ENCODE measurements around the gene MAN1C1.

Gene MAN1C1

GRCh38 chr1:25716320-25716719, 99.7 kb downstream of the MAN1C1 start:
- H3K27ac Mint-ChIP-seq, result no peak overlapping the region
- H3K27me3 Mint-ChIP-seq, result no peaks in the 10 kb centered on the region
- DNase-seq (no peak), ATAC-seq (replicated peaks) (no peak)
- H3K4me1 Mint-ChIP-seq (ENCODE audit: low read depth in 2 of 2), result peaks cover 7 to 14% of the 10 kb centered on the region in 2 donors
- H3K4me3 Mint-ChIP-seq, result no peak overlapping the region
- no peaks in the 10 kb centered on the region for H3K9me3 Mint-ChIP-seq
- peaks cover 3% of the 10 kb centered on the region for H3K36me3 Mint-ChIP-seq (ENCODE audit: insufficient read depth)

- peaks cover 0 to 12% of the 10 kb centered on the region in 2 donors for H3K27me3 Mint-ChIP-seq
- H3K4me1 Mint-ChIP-seq (ENCODE audit: low read depth in 2 of 2), result peaks cover 0 to 3% of the 10 kb centered on the region in 2 donors
- no peak overlapping the region for H3K27ac Mint-ChIP-seq
- H3K36me3 Mint-ChIP-seq (ENCODE audit: insufficient read depth), result no peaks in the 10 kb centered on the region
- H3K4me3 Mint-ChIP-seq, result no peak overlapping the region
- no peak for ATAC-seq (replicated peaks)
- no peaks in the 10 kb centered on the region for H3K9me3 Mint-ChIP-seq
- DNase-seq, result no peak
Measured at GRCh38 chr1:25718732-25719131, 102.1 kb downstream of the MAN1C1 start.

GRCh38 chr1:25720624-25721023, 104.0 kb downstream of the MAN1C1 start:
- DNase-seq (no peak), ATAC-seq (replicated peaks) (no peak)
- H3K36me3 Mint-ChIP-seq (ENCODE audit: insufficient read depth), result no peaks in the 10 kb centered on the region
- peaks cover 0 to 22% of the 10 kb centered on the region in 2 donors for H3K27me3 Mint-ChIP-seq
- H3K27ac Mint-ChIP-seq, result peak overlapping the region in 1 of 2 donors; percentile 52
- H3K9me3 Mint-ChIP-seq, result no peaks in the 10 kb centered on the region
- H3K4me1 Mint-ChIP-seq (ENCODE audit: low read depth in 2 of 2), result peaks cover 0 to 4% of the 10 kb centered on the region in 2 donors
- H3K4me3 Mint-ChIP-seq, result no peak overlapping the region

GRCh38 chr1:25723250-25723880, 106.8 kb downstream of the MAN1C1 start:
- no peak for ATAC-seq (replicated peaks)
- H3K27ac Mint-ChIP-seq, result no peak overlapping the region
- H3K4me3 Mint-ChIP-seq, result no peak overlapping the region
- DNase-seq, result no peak
- no peaks in the 10 kb centered on the region for H3K36me3 Mint-ChIP-seq (ENCODE audit: insufficient read depth)
- peaks cover 0 to 32% of the 10 kb centered on the region in 2 donors for H3K27me3 Mint-ChIP-seq
- no peaks in the 10 kb centered on the region for H3K9me3 Mint-ChIP-seq
- H3K4me1 Mint-ChIP-seq (ENCODE audit: low read depth in 2 of 2), result peaks cover 4 to 5% of the 10 kb centered on the region in 2 donors

GRCh38 chr1:25724201-25724600, 107.6 kb downstream of the MAN1C1 start:
- DNase-seq (no peak), ATAC-seq (replicated peaks) (no peak)
- Mint-ChIP-seq H3K9me3 (no peaks in the 10 kb centered on the region), H3K27ac (no peak overlapping the region), H3K27me3 (peaks cover 0 to 37% of the 10 kb centered on the region in 2 donors), H3K4me1 (ENCODE audit: low read depth in 2 of 2) (peaks cover 5 to 8% of the 10 kb centered on the region in 2 donors), H3K4me3 (no peak overlapping the region), H3K36me3 (ENCODE audit: insufficient read depth) (no peaks in the 10 kb centered on the region)

GRCh38 chr1:25724966-25725365, 108.4 kb downstream of the MAN1C1 start:
- Mint-ChIP-seq H3K27ac (no peak overlapping the region), H3K4me3 (no peak overlapping the region), H3K27me3 (peaks cover 0 to 44% of the 10 kb centered on the region in 2 donors), H3K36me3 (ENCODE audit: insufficient read depth) (peaks cover 2% of the 10 kb centered on the region), H3K4me1 (ENCODE audit: low read depth in 2 of 2) (peaks cover 8% of the 10 kb centered on the region in 2 donors), H3K9me3 (no peaks in the 10 kb centered on the region)
- DNase-seq (no peak), ATAC-seq (replicated peaks) (no peak)

- H3K27me3 Mint-ChIP-seq, result peaks cover 0 to 49% of the 10 kb centered on the region in 2 donors
- no peak overlapping the region for H3K4me3 Mint-ChIP-seq
- H3K36me3 Mint-ChIP-seq (ENCODE audit: insufficient read depth), result peaks cover 3% of the 10 kb centered on the region
- DNase-seq (no peak), ATAC-seq (replicated peaks) (no peak)
- H3K9me3 Mint-ChIP-seq, result no peaks in the 10 kb centered on the region
- no peak overlapping the region for H3K27ac Mint-ChIP-seq
- H3K4me1 Mint-ChIP-seq (ENCODE audit: low read depth in 2 of 2), result peaks cover 10% of the 10 kb centered on the region in 2 donors
Measured at GRCh38 chr1:25725482-25725881, 108.9 kb downstream of the MAN1C1 start.

- peaks cover 0 to 64% of the 10 kb centered on the region in 2 donors for H3K27me3 Mint-ChIP-seq
- peaks cover 6% of the 10 kb centered on the region for H3K36me3 Mint-ChIP-seq (ENCODE audit: insufficient read depth)
- peaks cover 21 to 23% of the 10 kb centered on the region in 2 donors for H3K4me1 Mint-ChIP-seq (ENCODE audit: low read depth in 2 of 2)
- H3K27ac Mint-ChIP-seq, result no peak overlapping the region
- no peaks in the 10 kb centered on the region for H3K9me3 Mint-ChIP-seq
- no peak for ATAC-seq (replicated peaks)
- no peak overlapping the region for H3K4me3 Mint-ChIP-seq
- no peak for DNase-seq
Measured at GRCh38 chr1:25727088-25727487, 110.5 kb downstream of the MAN1C1 start.

- Mint-ChIP-seq H3K9me3 (no peaks in the 10 kb centered on the region), H3K4me3 (no peak overlapping the region), H3K27ac (no peak overlapping the region), H3K4me1 (ENCODE audit: low read depth in 2 of 2) (peaks cover 21 to 23% of the 10 kb centered on the region in 2 donors), H3K36me3 (ENCODE audit: insufficient read depth) (peaks cover 6% of the 10 kb centered on the region), H3K27me3 (peaks cover 1 to 65% of the 10 kb centered on the region in 2 donors)
- ATAC-seq (replicated peaks) (no peak), DNase-seq (no peak)
Measured at GRCh38 chr1:25727635-25728286, 111.2 kb downstream of the MAN1C1 start.

- no peak overlapping the region for H3K4me3 Mint-ChIP-seq
- no peak for DNase-seq
- peaks cover 21 to 26% of the 10 kb centered on the region in 2 donors for H3K4me1 Mint-ChIP-seq (ENCODE audit: low read depth in 2 of 2)
- H3K36me3 Mint-ChIP-seq (ENCODE audit: insufficient read depth), result peaks cover 6% of the 10 kb centered on the region
- no peak for ATAC-seq (replicated peaks)
- H3K27ac Mint-ChIP-seq, result no peak overlapping the region
- no peaks in the 10 kb centered on the region for H3K9me3 Mint-ChIP-seq
- peaks cover 8 to 65% of the 10 kb centered on the region in 2 donors for H3K27me3 Mint-ChIP-seq
Measured at GRCh38 chr1:25728301-25728935, 111.8 kb downstream of the MAN1C1 start.

GRCh38 chr1:25729045-25729444, 112.5 kb downstream of the MAN1C1 start:
- Mint-ChIP-seq H3K27me3 (peaks cover 8 to 67% of the 10 kb centered on the region in 2 donors), H3K36me3 (ENCODE audit: insufficient read depth) (peaks cover 6% of the 10 kb centered on the region), H3K9me3 (no peaks in the 10 kb centered on the region), H3K27ac (peak overlapping the region in 1 of 2 donors; percentile 60), H3K4me3 (no peak overlapping the region), H3K4me1 (ENCODE audit: low read depth in 2 of 2) (peaks cover 21 to 27% of the 10 kb centered on the region in 2 donors)
- ATAC-seq (replicated peaks) (no peak), DNase-seq (no peak)

- peaks cover 21 to 26% of the 10 kb centered on the region in 2 donors for H3K4me1 Mint-ChIP-seq (ENCODE audit: low read depth in 2 of 2)
- peak overlapping the region in 1 of 2 donors; percentile 43 for H3K4me3 Mint-ChIP-seq
- no peak overlapping the region for H3K27ac Mint-ChIP-seq
- H3K27me3 Mint-ChIP-seq, result peaks cover 8 to 62% of the 10 kb centered on the region in 2 donors
- no peak for ATAC-seq (replicated peaks)
- H3K36me3 Mint-ChIP-seq (ENCODE audit: insufficient read depth), result peaks cover 6% of the 10 kb centered on the region
- no peaks in the 10 kb centered on the region for H3K9me3 Mint-ChIP-seq
- DNase-seq, result no peak
Measured at GRCh38 chr1:25729790-25730644, 113.4 kb downstream of the MAN1C1 start.

GRCh38 chr1:25731148-25731547, 114.6 kb downstream of the MAN1C1 start:
- Mint-ChIP-seq H3K4me3 (peak overlapping the region in 1 of 2 donors; percentile 43), H3K27ac (no peak overlapping the region), H3K4me1 (ENCODE audit: low read depth in 2 of 2) (peaks cover 21 to 23% of the 10 kb centered on the region in 2 donors), H3K27me3 (peaks cover 8 to 55% of the 10 kb centered on the region in 2 donors), H3K9me3 (no peaks in the 10 kb centered on the region), H3K36me3 (ENCODE audit: insufficient read depth) (peaks cover 6% of the 10 kb centered on the region)
- DNase-seq (no peak), ATAC-seq (replicated peaks) (no peak)

All from effector memory CD8-positive, alpha-beta T cell (primary cell).